UCSD-AML1 (cell line): ENCODE results near the gene FUS.
"Not testable (repeated sequence)": the region's sequence is repeated elsewhere in the genome, so short reads cannot be mapped to it uniquely, and the experiment has no call there.

ENCODE experiments used
- DNase-seq: peaks from one replicate; lab custom pipeline; 2025; ENCODE audit not compliant: unreplicated experiment; lab: John Stamatoyannopoulos, UW

The FUS gene

GRCh38 chr16:31179747-31180459 lies at the start of gene FUS:
TSS of gene FUS (plus strand) at chr16:31180139. CDS start at chr16:31180215, 76 bp downstream.
- DNase-seq = peak; percentile 91

- no peak for DNase-seq
Observed at GRCh38 chr16:31130336-31130891, 49.5 kb upstream of the FUS start.

GRCh38 chr16:31130899-31131298 lies 49.0 kb upstream of the FUS start:
- no peak for DNase-seq

- no peak for DNase-seq
Observed at GRCh38 chr16:31131416-31131815, 48.5 kb upstream of the FUS start.

- no peak for DNase-seq
Observed at GRCh38 chr16:31131841-31132271, 48.1 kb upstream of the FUS start.

- no peak for DNase-seq
Observed at GRCh38 chr16:31132303-31132979, 47.5 kb upstream of the FUS start.

GRCh38 chr16:31133046-31133501 lies 46.9 kb upstream of the FUS start:
- DNase-seq = no peak

GRCh38 chr16:31134091-31134571 lies 45.8 kb upstream of the FUS start:
- no peak for DNase-seq

GRCh38 chr16:31134625-31135534 lies 45.1 kb upstream of the FUS start:
- DNase-seq = no peak

- DNase-seq = no peak
Observed at GRCh38 chr16:31135535-31136286, 44.2 kb upstream of the FUS start, which contains the start of gene PRSS8. TSS of gene PRSS8 (minus strand) at chr16:31135727. CDS start at chr16:31135498, 229 bp downstream.

- DNase-seq = no peak
Observed at GRCh38 chr16:31136287-31136662, 43.7 kb upstream of the FUS start.

GRCh38 chr16:31136822-31137499 lies 43.0 kb upstream of the FUS start:
- DNase-seq = not testable (repeated sequence)

- no peak for DNase-seq
Observed at GRCh38 chr16:31138621-31139578, 41.0 kb upstream of the FUS start.

GRCh38 chr16:31141071-31141469 lies 38.9 kb upstream of the FUS start:
- not testable (repeated sequence) for DNase-seq

- no peak for DNase-seq
Observed at GRCh38 chr16:31141489-31142108, 38.3 kb upstream of the FUS start.

- DNase-seq = peak; percentile 100
Observed at GRCh38 chr16:31142109-31143010, 37.6 kb upstream of the FUS start.
